NCI-H226 (cell line): Measurements from ENCODE around the gene CAV1.
"Not testable (repeated sequence)": the region's sequence is repeated elsewhere in the genome, so short reads cannot be mapped to it uniquely, and the experiment has no call there.

Source experiments
- DNase-seq: peaks from one replicate; pipeline ENCODE4 v3.0.0-alpha.2; 2015

CAV1 gene

GRCh38 chr7:116583653-116584052 is 58.8 kb downstream of the CAV1 start:
- no peak for DNase-seq

GRCh38 chr7:116584721-116585120 is 59.9 kb downstream of the CAV1 start:
- no peak for DNase-seq

- no peak for DNase-seq
These were observed 60.6 kb downstream of the CAV1 start for GRCh38 chr7:116585392-116585791.

- DNase-seq, result no peak
These were observed 61.1 kb downstream of the CAV1 start for GRCh38 chr7:116585967-116586366.

GRCh38 chr7:116587200-116587599 is 62.4 kb downstream of the CAV1 start:
- not testable (repeated sequence) for DNase-seq

- peak; percentile 85 for DNase-seq
These were observed 63.4 kb downstream of the CAV1 start for GRCh38 chr7:116588225-116588624.

GRCh38 chr7:116588641-116589594 is 64.1 kb downstream of the CAV1 start:
- DNase-seq, result no peak

GRCh38 chr7:116591202-116592040 is 66.6 kb downstream of the CAV1 start:
- DNase-seq, result no peak

- no peak for DNase-seq
These were observed 67.2 kb downstream of the CAV1 start for GRCh38 chr7:116592041-116592355.

GRCh38 chr7:116592445-116592844 is 67.6 kb downstream of the CAV1 start:
- no peak for DNase-seq

GRCh38 chr7:116593359-116594075 is 68.7 kb downstream of the CAV1 start:
- no peak for DNase-seq

GRCh38 chr7:116595063-116595462 is 70.2 kb downstream of the CAV1 start:
- no peak for DNase-seq

GRCh38 chr7:116597384-116597783 is 72.5 kb downstream of the CAV1 start:
- DNase-seq, result no peak

- no peak for DNase-seq
These were observed 73.4 kb downstream of the CAV1 start for GRCh38 chr7:116598278-116598677.

GRCh38 chr7:116598861-116599260 is 74.0 kb downstream of the CAV1 start:
- no peak for DNase-seq

GRCh38 chr7:116601426-116601825 is 76.6 kb downstream of the CAV1 start:
- no peak for DNase-seq

- DNase-seq, result no peak
These were observed 82.5 kb downstream of the CAV1 start for GRCh38 chr7:116607299-116607698.

GRCh38 chr7:116610210-116610609 is 85.4 kb downstream of the CAV1 start:
- DNase-seq, result peak; percentile 39

GRCh38 chr7:116610721-116611120 is 85.9 kb downstream of the CAV1 start:
- DNase-seq, result no peak
